K562 (cell line): Measurements from ENCODE around the gene ZDHHC14. TPM values are rescaled to one million over a fixed set of nuclear protein-coding genes. Genes with fewer than 3 reads are reported as not detected.

ENCODE experiments used
- ATAC-seq: fragments of 200-7000 bp; cut with Tn5 transposase; 3 replicates; pipeline ENCODE4 v1.9.1; 2020; ENCODE audit warnings: moderate library complexity
- BruUV-seq: library from RNA; stranded (reverse); fragments of 400-500 nt; replicated peaks from 2 replicates; lab custom pipeline; 2021; lab: Mats Ljungman, UMichigan
- CTCF ChIA-PET: fragments of 300-600 bp; formaldehyde crosslinking; extraction: SDS; loops from one replicate; lab custom pipeline; 2021; ENCODE audit warnings: low intra/inter-chr PET ratio; lab: Yijun Ruan, JAX
- POLR2A ChIA-PET: fragments of 300-600, 350-650 bp; sonication (Branson Sonifier 250); formaldehyde crosslinking; extraction: SDS; loops from one replicate; lab custom pipeline; 2021; ENCODE audit warnings: antibody characterized with exemption, inconsistent platforms; lab: Yijun Ruan, JAX
- DNase-seq, 4 experiments: peaks; one replicate each; pipeline versions ENCODE4 v3.0.0 to v3.0.0-alpha.2; 2011 to 2018; ENCODE audit warnings: low spot score in 3 of 4, mixed read lengths in 3 of 4; ENCODE audit errors: extremely low read depth in 1 of 4
- FAIRE-seq: peaks from 2 replicates; lab custom pipeline; 2011; peaks lifted over from hg19 to GRCh38; lab: Jason Lieb, UNC
- H2AFZ ChIP-seq: 2 replicates; pipeline ENCODE4 v1.6.0; 2011; ENCODE audit warnings: low read depth, low read length, control low read depth, inconsistent platforms
- H3K27ac ChIP-seq: fragments of 200-600 bp; 3 replicates; pipeline ENCODE4 v1.8.0; 2011; ENCODE audit warnings: low read depth, mild to moderate bottlenecking, control low read depth, inconsistent platforms, low read length, moderate library complexity, mixed read lengths; ENCODE audit errors: extremely low read depth
- H3K27me3 ChIP-seq, 2 experiments: fragments of 300-600 bp in 1 of 2; 2 replicates in 1 of 2; 3 replicates in 1 of 2; pipeline versions ENCODE4 v1.6.0 to v1.8.0; 2011; ENCODE audit warnings: inconsistent platforms in 2 of 2, low read length in 2 of 2, mild to moderate bottlenecking in 1 of 2, mixed read lengths in 1 of 2, moderate library complexity in 1 of 2; ENCODE audit not compliant: control insufficient read depth in 2 of 2, insufficient read depth in 2 of 2
- H3K36me3 ChIP-seq: fragments of 300-600 bp; 3 replicates; pipeline ENCODE4 v1.8.0; 2011; ENCODE audit warnings: mild to moderate bottlenecking, low read length, inconsistent platforms; ENCODE audit not compliant: control insufficient read depth, insufficient read depth
- H3K4me1 ChIP-seq, 2 experiments: fragments of 200-600 bp in 1 of 2; replicated peaks in 1 of 2; 2 replicates in 1 of 2; 3 replicates in 1 of 2; pipeline versions ENCODE4 v1.5.1 to v1.8.0; 2011; ENCODE audit warnings: inconsistent platforms in 2 of 2, low read length in 2 of 2, mild to moderate bottlenecking in 1 of 2, mixed read lengths in 1 of 2, moderate library complexity in 1 of 2; ENCODE audit not compliant: control insufficient read depth in 2 of 2, insufficient read depth in 2 of 2
- H3K4me2 ChIP-seq: 2 replicates; pipeline ENCODE4 v1.6.1; 2011; ENCODE audit warnings: low read length, control low read depth, inconsistent platforms, mixed read lengths; ENCODE audit not compliant: insufficient read depth
- H3K4me3 ChIP-seq: fragments of 200-600 bp; sonication (generic), shearing (Covaris generic); 2 replicates; pipeline ENCODE4 v1.5.1; 2016; ENCODE audit warnings: control low read depth, inconsistent platforms
- H3K79me2 ChIP-seq: fragments of 200-600 bp; 3 replicates; pipeline ENCODE4 v1.8.0; 2011; ENCODE audit warnings: low read length, inconsistent platforms; ENCODE audit not compliant: control insufficient read depth, insufficient read depth
- H3K9ac ChIP-seq, 2 experiments: 2 replicates each; pipeline versions ENCODE4 v1.6.0 to v1.6.1; 2011; ENCODE audit warnings: low read depth in 2 of 2, low read length in 2 of 2, control low read depth in 1 of 2, inconsistent platforms in 1 of 2, mild to moderate bottlenecking in 1 of 2, mixed read lengths in 1 of 2; ENCODE audit not compliant: insufficient read depth in 1 of 2
- H3K9me1 ChIP-seq: one replicate; pipeline ENCODE4 v1.6.0; 2011; ENCODE audit warnings: inconsistent platforms, mild to moderate bottlenecking, low read length, moderate library complexity; ENCODE audit not compliant: control insufficient read depth, insufficient read depth
- H3K9me3 ChIP-seq: replicated peaks from 2 replicates; pipeline ENCODE4 v1.5.1; 2011; ENCODE audit warnings: low read depth, low read length, inconsistent platforms; ENCODE audit not compliant: control insufficient read depth, insufficient read depth
- H4K20me1 ChIP-seq: replicated peaks from 2 replicates; pipeline ENCODE4 v1.6.1; 2011; ENCODE audit warnings: low read length, inconsistent platforms, mixed read lengths; ENCODE audit not compliant: control insufficient read depth, insufficient read depth
- ATF7 ChIP-seq: fragments of 450-650 bp; IDR thresholded peaks from 2 replicates; pipeline ENCODE4 v1.7.1; 2014; ENCODE audit warnings: mild to moderate bottlenecking, moderate library complexity
- CEBPG ChIP-seq, 3 experiments: fragments of 200-800 bp in 1 of 3; sonication (Bioruptor generic) in 1 of 3; sonication (generic) in 1 of 3; formaldehyde crosslinking in 1 of 3; IDR thresholded peaks in 2 of 3; conservative IDR thresholded peaks in 1 of 3; 2 replicates each; pipeline versions ENCODE4 v1.6.1 to v1.8.0; 2016 to 2022; ENCODE audit warnings: missing compliant biosample characterization in 2 of 3, missing genetic modification characterization in 2 of 3, mild to moderate bottlenecking in 1 of 3, missing genetic modification reagents in 1 of 3
- GATA2 ChIP-seq: sonication (generic); formaldehyde crosslinking; IDR thresholded peaks from 2 replicates; pipeline ENCODE4 v1.4.0; 2020; ENCODE audit warnings: mild to moderate bottlenecking, missing genetic modification reagents
- HDAC6 ChIP-seq: IDR thresholded peaks from 2 replicates; pipeline ENCODE4 v1.6.1; 2012; ENCODE audit warnings: low read depth, mild to moderate bottlenecking, control low read depth, inconsistent platforms, low read length, moderate library complexity
- L3MBTL2 ChIP-seq: fragments of 450-650 bp; IDR thresholded peaks from 2 replicates; pipeline ENCODE4 v1.6.1; 2016; ENCODE audit warnings: mild to moderate bottlenecking, moderate library complexity
- MEIS2 ChIP-seq: fragments of 450-650 bp; IDR thresholded peaks from 2 replicates; pipeline ENCODE4 v1.6.1; 2014; ENCODE audit warnings: mild to moderate bottlenecking; ENCODE audit not compliant: partially characterized antibody
- PKNOX1 ChIP-seq: fragments of 450-650 bp; IDR thresholded peaks from 2 replicates; pipeline ENCODE4 v1.6.1; 2016
- RCOR1 ChIP-seq, 2 experiments: IDR thresholded peaks; 2 replicates each; pipeline ENCODE4 v1.6.1; 2012; ENCODE audit warnings: low read depth in 2 of 2, low read length in 2 of 2, borderline replicate concordance in 1 of 2, improper control_type of control experiment in 1 of 2
- SMARCB1 ChIP-seq: IDR thresholded peaks from 2 replicates; pipeline ENCODE4 v1.6.1; 2011; ENCODE audit warnings: improper control_type of control experiment, low read depth; ENCODE audit not compliant: insufficient read length
- YBX1 ChIP-seq: fragments of 450-650 bp; IDR thresholded peaks from 2 replicates; pipeline ENCODE4 v1.7.1; 2016; ENCODE audit warnings: mild to moderate bottlenecking
- ZMIZ1 ChIP-seq, 2 experiments: fragments of 150-350 bp in 1 of 2; IDR thresholded peaks; 2 replicates each; pipeline ENCODE4 v1.6.1; 2012 to 2016; ENCODE audit warnings: low read depth in 2 of 2, low read length in 2 of 2, mild to moderate bottlenecking in 1 of 2, moderate library complexity in 1 of 2
- ZNF830 ChIP-seq: fragments of 250-450 bp; sonication (Bioruptor Pico); IDR thresholded peaks from 2 replicates; pipeline ENCODE4 v1.5.0; 2021; ENCODE audit warnings: mild to moderate bottlenecking
- WGBS: fragments of 100-300 bp; shearing (Covaris generic); methylation state at CpG from one replicate; pipeline ENCODE4 v1.1.6; 2016; ENCODE audit warnings: low coverage, mixed read lengths; ENCODE audit not compliant: insufficient coverage; ENCODE audit errors: missing lambda C conversion rate; 5-methylcytosine and 5-hydroxymethylcytosine counted together
- in situ Hi-C: fragments of 300-500 bp; cut with MboI; formaldehyde crosslinking; loops from 4 replicates; pipeline ENCODE4 v1.15.0; 2018; ENCODE audit warnings: inconsistent platforms, mixed read lengths
- intact Hi-C: fragments of 100-400 bp; cut with micrococcal nuclease; formaldehyde crosslinking; loops from 2 replicates; pipeline ENCODE4 v1.14.2; 2022
- polyA plus RNA-seq, 8 experiments: library from polyadenylated mRNA; depleted of rRNA in 4 of 8; stranded (reverse) in 5 of 8; unstranded in 3 of 8; fragments of >200 nt; fragmentation: Nextera tagmentation in 2 of 8; fragmentation: Illumina TruSeq in 1 of 8; extraction: Ambion mirVana in 2 of 8; extraction: Trizol in 1 of 8; gene quantifications; 2 replicates each; pipeline versions ENCODE4 v1.2.1 to v1.2.3, GENCODE V29; 2011 to 2014; ENCODE audit warnings: inconsistent platforms in 1 of 8, missing spikeins in 1 of 8
- total RNA-seq, 7 experiments: library from RNA; depleted of rRNA in 6 of 7; stranded (reverse); fragments of >200 nt in 6 of 7; fragmentation: Illumina TruSeq in 2 of 7; extraction: Trizol in 2 of 7; gene quantifications; 2 replicates each; pipeline versions ENCODE4 v1.2.1 to v1.2.3, GENCODE V29; 2011 to 2021; ENCODE audit warnings: low replicate concordance in 1 of 7
- TF ChIP-seq, protein P1 (sequence below), 2 experiments: fragments of 450-650 bp in 1 of 2; sonication (generic) in 1 of 2; formaldehyde crosslinking in 1 of 2; IDR thresholded peaks in 1 of 2; conservative IDR thresholded peaks in 1 of 2; 2 replicates each; pipeline versions ENCODE4 v1.6.1 to v1.8.1; 2016 to 2023; ENCODE audit warnings: mild to moderate bottlenecking in 2 of 2, moderate library complexity in 2 of 2, inconsistent platforms in 1 of 2, missing genetic modification reagents in 1 of 2
- TF ChIP-seq, protein P2 (sequence below): sonication (generic); formaldehyde crosslinking; IDR thresholded peaks from 2 replicates; pipeline ENCODE4 v1.8.0; 2022; ENCODE audit warnings: mild to moderate bottlenecking, missing genetic modification reagents

The ZDHHC14 gene
- total and polyA plus RNA-seq, 9 of the 15 experiments (the other 6 are each of a cell fraction or from before 2014, with no cell fraction given), result 0.92 to 23.1 (median 13.8) TPM

DNA sequence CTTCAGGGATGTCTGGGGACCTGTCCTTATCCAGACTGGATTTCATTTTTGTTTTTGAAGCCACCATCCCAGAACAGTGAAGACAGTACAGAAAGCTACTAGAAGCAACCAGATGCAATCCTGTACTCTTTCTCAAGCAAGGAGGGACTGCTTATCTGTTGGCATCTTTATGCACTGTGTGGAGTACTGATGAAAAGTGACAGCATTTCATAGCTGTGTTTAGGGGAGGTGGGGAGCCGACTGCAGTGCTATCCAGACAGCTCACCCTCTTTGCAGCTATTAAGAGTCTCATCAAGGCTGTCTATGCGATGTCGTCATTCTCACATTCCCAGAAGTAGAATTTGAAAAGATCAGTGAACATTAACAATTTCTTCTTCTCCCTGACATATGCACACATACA, 5.5 kb downstream of the ZDHHC14 start:
- Histone ChIP-seq H3K27ac (no peak overlapping the region), H3K9me3 (peaks cover 16% of the 10 kb centered on the region), H3K9me1 (peaks cover 3% of the 10 kb centered on the region), H2AFZ (no peak overlapping the region), H4K20me1 (peaks cover 10% of the 10 kb centered on the region), H3K79me2 (peaks cover 86% of the 10 kb centered on the region), H3K27me3 (no peaks in the 10 kb centered on the region), H3K4me3 (no peak overlapping the region), H3K9ac (peak overlapping the region in 1 of 2 experiments; percentile 39; a peak in 1 of 4 replicates), H3K36me3 (peaks cover 23% of the 10 kb centered on the region), H3K4me2 (0 out of 2 replicates have a peak overlapping the region, but pooled peaks have one; percentile 4), H3K4me1 (peaks cover 6 to 33% of the 10 kb centered on the region in 2 experiments; a peak in 4 of 5 replicates)
- intact Hi-C loops (no loop called here), in situ Hi-C loops (no loop called here)
- ChIA-PET POLR2A (interaction anchor here (0.5 to 3.5 kb wide), 4 partner anchors 9 to 676 kb away, joined by 3 to 18 read pairs (median 4); no protein-coding TSS in a partner anchor), CTCF (no interaction called here)
- no TSS peak for BruUV-seq
- no peak for FAIRE-seq
- TF ChIP-seq GATA2 (CRISPR knock-in tag), result peak; percentile 74
- TF ChIP-seq YBX1, result no peak
- TF ChIP-seq L3MBTL2, result peak; percentile 16; the same call in 1 of the 2 replicates
- TF ChIP-seq CEBPG (CRISPR knock-in tag; IDR thresholded peaks at IDR 0.05), result peak; percentile 45
- TF ChIP-seq CEBPG (tag; conservative IDR thresholded peaks at IDR 0.05 in 1 of 2, IDR thresholded peaks at IDR 0.05 in 1 of 2), result peak in 1 of 2 experiments; percentile 47; a peak in 1 of 4 replicates
- TF ChIP-seq ZNF830 (CRISPR knock-in tag), result no peak
- TF ChIP-seq, protein P1, sequence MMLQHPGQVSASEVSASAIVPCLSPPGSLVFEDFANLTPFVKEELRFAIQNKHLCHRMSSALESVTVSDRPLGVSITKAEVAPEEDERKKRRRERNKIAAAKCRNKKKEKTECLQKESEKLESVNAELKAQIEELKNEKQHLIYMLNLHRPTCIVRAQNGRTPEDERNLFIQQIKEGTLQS (IDR thresholded peaks at IDR 0.05), result peak; percentile 61
- TF ChIP-seq, protein P1 (CRISPR knock-in tag; conservative IDR thresholded peaks at IDR 0.05), result no peak
- TF ChIP-seq SMARCB1, result no peak
- TF ChIP-seq HDAC6, result no peak
- 0 out of 4 replicates have a peak, but pooled peaks of 1 of the 2 experiments have one; percentile 28 for TF ChIP-seq RCOR1 (IDR thresholded peaks at IDR 0.05; ENCODE audit: borderline replicate concordance in 1 of 2, low read depth in 2 of 2, low read length in 2 of 2)
- peak; percentile 64; the same call in 1 of the 2 replicates for TF ChIP-seq ATF7
- TF ChIP-seq, protein P2, sequence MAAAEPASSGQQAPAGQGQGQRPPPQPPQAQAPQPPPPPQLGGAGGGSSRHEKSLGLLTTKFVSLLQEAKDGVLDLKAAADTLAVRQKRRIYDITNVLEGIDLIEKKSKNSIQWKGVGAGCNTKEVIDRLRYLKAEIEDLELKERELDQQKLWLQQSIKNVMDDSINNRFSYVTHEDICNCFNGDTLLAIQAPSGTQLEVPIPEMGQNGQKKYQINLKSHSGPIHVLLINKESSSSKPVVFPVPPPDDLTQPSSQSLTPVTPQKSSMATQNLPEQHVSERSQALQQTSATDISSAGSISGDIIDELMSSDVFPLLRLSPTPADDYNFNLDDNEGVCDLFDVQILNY (CRISPR knock-in tag), result no peak
- TF ChIP-seq PKNOX1, result peak; percentile 43; the same call in 1 of the 2 replicates
- peak; percentile 55 for TF ChIP-seq MEIS2
- TF ChIP-seq ZMIZ1 (IDR thresholded peaks at IDR 0.05; ENCODE audit: low read depth in 2 of 2, low read length in 2 of 2), result no peak
- peak in 1 of 4 experiments; percentile 48 for DNase-seq
- WGBS, result 43% methylated on average over 3 of the region's 3 CpGs
- peak; percentile 53 for ATAC-seq
